ENCODE data around the gene ACVR1. TPM values are rescaled to one million over a fixed set of nuclear protein-coding genes. Genes with fewer than 3 reads are reported as not detected.
"Not testable (repeated sequence)": the region's sequence is repeated elsewhere in the genome, so short reads cannot be mapped to it uniquely, and the experiment has no call there.

Gene ACVR1
- total RNA-seq, 1 donor from 2014 or later: 27.1 TPM

GRCh38 chr2:157831573-157832315 is 44.4 kb downstream of the ACVR1 start:
- peaks cover 24% of the 10 kb centered on the region for H3K36me3 Mint-ChIP-seq (ENCODE audit: low read depth)
- H3K9me3 Mint-ChIP-seq: no peaks in the 10 kb centered on the region
- no peaks in the 10 kb centered on the region for H3K27me3 Mint-ChIP-seq (ENCODE audit: low read depth)
- intact Hi-C loops (cut with micrococcal nuclease): no loop called here
- no peak overlapping the region for H3K4me3 Mint-ChIP-seq (ENCODE audit: low read depth)
- no peak overlapping the region for H3K27ac Mint-ChIP-seq
- DNase-seq (ENCODE audit: low spot score): no peak
- H3K4me1 Mint-ChIP-seq (ENCODE audit: low read depth): peaks cover 30% of the 10 kb centered on the region

DNA sequence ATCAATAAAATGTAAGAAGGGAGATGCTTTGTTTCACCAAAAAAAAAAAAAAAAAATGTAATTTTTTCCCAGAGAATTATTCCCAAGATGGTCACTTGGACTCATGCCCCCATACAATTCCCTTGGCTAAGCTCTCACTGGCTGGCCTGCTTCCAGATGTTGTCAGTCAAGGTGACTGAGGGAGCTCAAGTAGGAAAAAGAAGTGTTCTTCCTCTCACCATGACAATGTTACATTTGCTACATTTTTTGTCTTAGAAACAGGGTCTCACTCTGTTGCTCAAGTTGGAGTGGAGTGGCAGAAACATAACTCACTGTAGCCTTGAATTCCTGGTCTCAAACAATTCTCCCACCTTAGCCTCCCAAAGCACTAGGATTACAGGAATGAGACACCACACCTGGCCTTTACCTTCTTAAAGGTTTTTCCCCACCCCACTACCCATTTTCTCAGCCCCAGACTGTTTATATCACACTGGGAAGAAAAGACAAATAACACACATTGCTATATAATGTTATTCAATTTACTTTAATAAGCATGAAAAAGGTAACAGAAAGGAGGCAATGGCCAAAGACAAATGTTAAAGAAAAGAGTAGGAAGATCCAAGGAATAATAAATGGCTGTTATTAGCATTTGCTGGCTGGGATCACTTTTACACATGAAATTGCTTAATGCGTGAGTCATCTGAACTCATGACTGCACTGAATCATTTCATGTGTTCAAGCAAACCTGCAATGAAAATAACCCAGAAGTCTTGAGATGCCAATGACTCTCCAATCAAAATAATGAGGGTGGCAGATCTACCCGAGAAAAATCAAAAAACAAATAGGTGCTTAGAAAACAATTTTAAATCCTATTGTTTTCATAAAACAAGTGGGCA is 45.2 kb downstream of the ACVR1 start:
- intact Hi-C loops (cut with micrococcal nuclease): no loop called here
- Mint-ChIP-seq H3K27ac (peak overlapping the region; percentile 33), H3K27me3 (ENCODE audit: low read depth) (no peaks in the 10 kb centered on the region), H3K36me3 (ENCODE audit: low read depth) (peaks cover 20% of the 10 kb centered on the region), H3K9me3 (no peaks in the 10 kb centered on the region), H3K4me1 (ENCODE audit: low read depth) (peaks cover 23% of the 10 kb centered on the region), H3K4me3 (ENCODE audit: low read depth) (no peak overlapping the region)
- no peak for DNase-seq (ENCODE audit: low spot score)

DNA sequence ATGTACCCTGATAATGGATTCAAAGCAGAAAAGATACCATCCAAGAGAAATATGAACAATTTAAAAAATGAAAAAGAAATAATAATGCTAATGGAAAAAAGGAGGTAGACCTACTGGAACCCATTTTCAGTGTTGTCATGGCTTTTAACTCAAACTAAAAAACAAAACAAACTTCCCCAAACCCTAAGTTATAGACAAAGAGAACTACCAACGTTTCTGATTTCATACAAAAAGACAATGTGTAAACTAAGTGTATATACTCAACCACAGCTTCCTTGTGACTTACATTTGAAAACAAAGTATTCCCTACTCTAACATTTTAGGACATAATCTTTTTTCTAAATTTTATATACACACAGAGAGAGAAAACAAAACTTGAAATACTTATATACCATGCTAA is 45.9 kb downstream of the ACVR1 start:
- no peak for DNase-seq (ENCODE audit: low spot score)
- Mint-ChIP-seq H3K27me3 (ENCODE audit: low read depth) (no peaks in the 10 kb centered on the region), H3K9me3 (no peaks in the 10 kb centered on the region), H3K27ac (no peak overlapping the region), H3K4me3 (ENCODE audit: low read depth) (no peak overlapping the region), H3K36me3 (ENCODE audit: low read depth) (peaks cover 27% of the 10 kb centered on the region), H3K4me1 (ENCODE audit: low read depth) (peaks cover 19% of the 10 kb centered on the region)
- intact Hi-C loops (cut with micrococcal nuclease): no loop called here

DNA sequence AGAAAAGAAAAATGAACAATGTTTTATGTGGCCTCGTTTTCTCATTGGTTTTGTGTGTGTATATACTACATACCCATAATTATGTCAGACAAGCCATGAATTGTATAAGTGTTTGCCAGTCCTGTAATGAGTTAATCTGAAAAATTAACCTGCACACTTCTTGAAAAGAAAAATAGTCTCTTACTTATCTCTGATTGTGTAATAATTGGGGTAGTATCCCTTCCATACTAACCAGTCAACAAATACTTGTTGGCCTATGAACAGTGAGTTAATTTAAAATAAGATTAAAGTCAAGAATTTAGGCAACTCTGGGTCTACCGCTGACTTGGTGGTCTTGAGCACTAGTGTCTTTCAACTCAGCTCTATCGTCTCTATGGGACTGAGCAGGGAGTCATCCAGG is 48.8 kb downstream of the ACVR1 start:
- peaks cover 14% of the 10 kb centered on the region for H3K4me1 Mint-ChIP-seq (ENCODE audit: low read depth)
- H3K27me3 Mint-ChIP-seq (ENCODE audit: low read depth): no peaks in the 10 kb centered on the region
- no peaks in the 10 kb centered on the region for H3K9me3 Mint-ChIP-seq
- H3K4me3 Mint-ChIP-seq (ENCODE audit: low read depth): no peak overlapping the region
- peaks cover 38% of the 10 kb centered on the region for H3K36me3 Mint-ChIP-seq (ENCODE audit: low read depth)
- DNase-seq (ENCODE audit: low spot score): no peak
- intact Hi-C loops (cut with micrococcal nuclease): no loop called here
- no peak overlapping the region for H3K27ac Mint-ChIP-seq

GRCh38 chr2:157826644-157827043 is 49.5 kb downstream of the ACVR1 start:
- Mint-ChIP-seq H3K4me1 (ENCODE audit: low read depth) (peaks cover 16% of the 10 kb centered on the region), H3K36me3 (ENCODE audit: low read depth) (peaks cover 38% of the 10 kb centered on the region)
- intact Hi-C loops (cut with micrococcal nuclease); H3K9me3 Mint-ChIP-seq; H3K27ac Mint-ChIP-seq; DNase-seq (ENCODE audit: low spot score); H3K27me3 Mint-ChIP-seq (ENCODE audit: low read depth); H3K4me3 Mint-ChIP-seq (ENCODE audit: low read depth): not testable (repeated sequence)

DNA sequence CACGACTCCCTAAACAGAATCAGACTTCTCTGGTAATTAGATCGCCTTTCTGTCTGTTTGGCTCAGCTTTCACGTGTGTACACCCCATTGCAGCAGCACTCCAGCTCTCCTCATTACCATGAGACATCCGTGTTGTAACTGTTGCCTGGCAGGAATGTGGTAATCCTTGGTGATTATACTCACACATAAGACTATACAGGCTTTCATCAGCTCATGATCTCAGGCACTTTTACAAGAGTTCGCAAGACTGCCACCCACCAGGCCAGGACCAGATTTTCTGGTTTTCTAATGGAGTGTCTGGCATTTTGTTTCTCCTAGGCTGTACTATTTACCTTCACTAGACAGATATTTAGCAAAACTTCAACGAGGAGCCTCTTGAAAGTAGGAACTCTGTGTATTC is 50.2 kb downstream of the ACVR1 start:
- Mint-ChIP-seq H3K27me3 (ENCODE audit: low read depth) (no peaks in the 10 kb centered on the region), H3K4me3 (ENCODE audit: low read depth) (no peak overlapping the region), H3K36me3 (ENCODE audit: low read depth) (peaks cover 36% of the 10 kb centered on the region), H3K9me3 (no peaks in the 10 kb centered on the region), H3K27ac (no peak overlapping the region), H3K4me1 (ENCODE audit: low read depth) (peaks cover 8% of the 10 kb centered on the region)
- intact Hi-C loops (cut with micrococcal nuclease): no loop called here
- DNase-seq (ENCODE audit: low spot score): no peak

- H3K4me1 Mint-ChIP-seq (ENCODE audit: low read depth): peaks cover 3% of the 10 kb centered on the region
- peaks cover 35% of the 10 kb centered on the region for H3K36me3 Mint-ChIP-seq (ENCODE audit: low read depth)
- intact Hi-C loops (cut with micrococcal nuclease): no loop called here
- no peak for DNase-seq (ENCODE audit: low spot score)
- H3K4me3 Mint-ChIP-seq (ENCODE audit: low read depth): no peak overlapping the region
- no peak overlapping the region for H3K27ac Mint-ChIP-seq
- H3K27me3 Mint-ChIP-seq (ENCODE audit: low read depth): no peaks in the 10 kb centered on the region
- H3K9me3 Mint-ChIP-seq: no peaks in the 10 kb centered on the region
These were observed 53.1 kb downstream of the ACVR1 start for GRCh38 chr2:157822993-157823392.

DNA sequence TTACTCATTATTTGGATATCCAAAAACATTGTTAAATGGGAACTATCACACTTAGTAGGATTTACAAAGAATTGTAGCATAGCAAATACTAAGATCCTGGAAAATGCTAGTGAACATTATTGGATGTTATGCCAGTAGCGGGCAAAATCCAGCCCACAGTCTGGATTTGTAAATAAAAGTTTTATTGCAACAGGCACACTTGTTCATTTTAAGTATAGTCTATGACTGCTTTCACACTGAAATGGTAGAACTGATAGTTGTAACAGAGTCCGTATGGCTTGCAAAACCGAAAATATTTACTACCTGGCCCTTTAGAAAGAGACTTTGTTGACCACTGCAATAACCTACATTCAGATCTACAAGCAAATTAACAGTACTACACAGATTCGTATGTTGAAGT is 53.6 kb downstream of the ACVR1 start:
- Mint-ChIP-seq H3K4me1 (ENCODE audit: low read depth) (peaks cover 3% of the 10 kb centered on the region), H3K4me3 (ENCODE audit: low read depth) (no peak overlapping the region), H3K36me3 (ENCODE audit: low read depth) (peaks cover 38% of the 10 kb centered on the region), H3K9me3 (no peaks in the 10 kb centered on the region), H3K27me3 (ENCODE audit: low read depth) (no peaks in the 10 kb centered on the region), H3K27ac (no peak overlapping the region)
- intact Hi-C loops (cut with micrococcal nuclease): no loop called here
- no peak for DNase-seq (ENCODE audit: low spot score)

DNA sequence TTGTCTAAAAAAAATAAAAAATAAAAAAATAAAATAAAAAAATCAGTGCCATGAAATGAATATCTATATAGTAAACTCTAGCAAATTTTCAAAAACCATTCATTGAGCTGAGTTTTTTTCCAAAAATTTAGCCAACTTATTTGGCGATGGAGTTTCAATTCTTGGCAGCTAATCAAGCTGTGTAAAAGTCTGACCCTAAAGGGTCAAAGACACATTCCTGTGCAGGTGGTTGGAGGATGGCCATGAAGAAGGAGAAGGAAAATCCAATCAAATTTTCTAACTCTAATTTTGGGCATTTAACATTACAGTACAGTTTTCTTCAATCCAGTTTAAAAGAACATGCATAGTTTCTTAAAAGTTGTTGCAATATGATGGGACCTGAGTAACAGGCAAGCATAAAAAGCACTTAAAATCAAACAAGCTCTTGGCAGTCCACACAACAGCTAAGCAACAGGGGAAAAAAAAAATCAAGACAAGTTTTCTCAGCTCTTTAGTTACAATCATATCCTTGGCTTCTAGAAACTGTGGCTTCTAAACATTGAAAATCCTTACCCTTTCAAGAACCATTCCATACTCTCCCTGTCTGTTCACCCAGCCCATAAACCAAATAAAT is 54.5 kb downstream of the ACVR1 start:
- H3K4me3 Mint-ChIP-seq (ENCODE audit: low read depth): no peak overlapping the region
- DNase-seq (ENCODE audit: low spot score): no peak
- intact Hi-C loops (cut with micrococcal nuclease): no loop called here
- H3K27me3 Mint-ChIP-seq (ENCODE audit: low read depth): no peaks in the 10 kb centered on the region
- peaks cover 3% of the 10 kb centered on the region for H3K4me1 Mint-ChIP-seq (ENCODE audit: low read depth)
- no peaks in the 10 kb centered on the region for H3K9me3 Mint-ChIP-seq
- H3K27ac Mint-ChIP-seq: no peak overlapping the region
- peaks cover 48% of the 10 kb centered on the region for H3K36me3 Mint-ChIP-seq (ENCODE audit: low read depth)

- H3K4me3 Mint-ChIP-seq (ENCODE audit: low read depth): no peak overlapping the region
- DNase-seq (ENCODE audit: low spot score): no peak
These were observed 55.9 kb downstream of the ACVR1 start for GRCh38 chr2:157820193-157820592.

GRCh38 chr2:157819761-157820160 is 56.4 kb downstream of the ACVR1 start:
- H3K36me3 Mint-ChIP-seq (ENCODE audit: low read depth): peaks cover 42% of the 10 kb centered on the region
- H3K9me3 Mint-ChIP-seq: no peaks in the 10 kb centered on the region
- no peak overlapping the region for H3K27ac Mint-ChIP-seq
- intact Hi-C loops (cut with micrococcal nuclease): no loop called here
- no peak overlapping the region for H3K4me3 Mint-ChIP-seq (ENCODE audit: low read depth)
- no peak for DNase-seq (ENCODE audit: low spot score)
- H3K27me3 Mint-ChIP-seq (ENCODE audit: low read depth): no peaks in the 10 kb centered on the region
- H3K4me1 Mint-ChIP-seq (ENCODE audit: low read depth): peaks cover 3% of the 10 kb centered on the region

More at GRCh38 chr2:157820193-157820592, 55.9 kb downstream of the ACVR1 start:
- no peak overlapping the region for H3K27ac Mint-ChIP-seq
- H3K27me3 Mint-ChIP-seq (ENCODE audit: low read depth): no peaks in the 10 kb centered on the region
- intact Hi-C loops (cut with micrococcal nuclease): no loop called here
- H3K36me3 Mint-ChIP-seq (ENCODE audit: low read depth): peaks cover 46% of the 10 kb centered on the region
- H3K4me1 Mint-ChIP-seq (ENCODE audit: low read depth): peaks cover 3% of the 10 kb centered on the region
- H3K9me3 Mint-ChIP-seq: no peaks in the 10 kb centered on the region

GRCh38 chr2:157818227-157818626 is 57.9 kb downstream of the ACVR1 start:
- H3K4me3 Mint-ChIP-seq (ENCODE audit: low read depth): no peak overlapping the region
- H3K36me3 Mint-ChIP-seq (ENCODE audit: low read depth): peaks cover 48% of the 10 kb centered on the region
- intact Hi-C loops (cut with micrococcal nuclease): no loop called here
- H3K9me3 Mint-ChIP-seq: no peaks in the 10 kb centered on the region
- H3K27ac Mint-ChIP-seq: no peak overlapping the region
- DNase-seq (ENCODE audit: low spot score): no peak
- H3K4me1 Mint-ChIP-seq (ENCODE audit: low read depth): peaks cover 4% of the 10 kb centered on the region
- H3K27me3 Mint-ChIP-seq (ENCODE audit: low read depth): no peaks in the 10 kb centered on the region

GRCh38 chr2:157815421-157815820 is 60.7 kb downstream of the ACVR1 start:
- DNase-seq (ENCODE audit: low spot score): no peak
- intact Hi-C loops (cut with micrococcal nuclease): no loop called here
- Mint-ChIP-seq H3K4me3 (ENCODE audit: low read depth) (no peak overlapping the region), H3K36me3 (ENCODE audit: low read depth) (peaks cover 61% of the 10 kb centered on the region), H3K27ac (no peak overlapping the region), H3K9me3 (no peaks in the 10 kb centered on the region), H3K4me1 (ENCODE audit: low read depth) (peaks cover 13% of the 10 kb centered on the region), H3K27me3 (ENCODE audit: low read depth) (no peaks in the 10 kb centered on the region)
